Measurements from ENCODE around the gene MPPED2. TPM values are rescaled to one million over a fixed set of nuclear protein-coding genes. Genes with fewer than 3 reads are reported as not detected.

The MPPED2 gene
- polyA plus RNA-seq, 4 donors, result 16.2 to 23.1 (median 19.0) TPM

DNA sequence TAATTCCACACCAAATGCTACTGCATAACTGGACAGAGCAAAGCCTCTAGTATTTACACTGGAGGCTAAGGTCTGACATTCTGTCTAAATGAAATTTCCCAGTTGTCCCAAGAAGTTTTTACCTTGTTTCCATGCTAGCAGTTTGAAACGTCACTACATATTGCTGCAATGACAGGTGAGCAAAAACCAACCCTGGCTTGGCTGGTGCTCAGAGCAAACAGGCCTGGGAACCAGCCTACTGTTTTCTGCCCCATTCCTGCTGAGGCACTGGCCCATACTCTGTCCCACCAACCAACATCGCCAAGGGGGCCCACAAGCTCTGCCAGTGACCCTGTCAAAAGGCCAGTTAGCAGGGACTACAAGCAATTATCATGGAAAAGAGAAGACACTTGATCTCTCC, 131.1 kb downstream of the MPPED2 start:
- no peak for DNase-seq (ENCODE audit: low read depth in 4 of 4, low spot score in 2 of 4)

DNA sequence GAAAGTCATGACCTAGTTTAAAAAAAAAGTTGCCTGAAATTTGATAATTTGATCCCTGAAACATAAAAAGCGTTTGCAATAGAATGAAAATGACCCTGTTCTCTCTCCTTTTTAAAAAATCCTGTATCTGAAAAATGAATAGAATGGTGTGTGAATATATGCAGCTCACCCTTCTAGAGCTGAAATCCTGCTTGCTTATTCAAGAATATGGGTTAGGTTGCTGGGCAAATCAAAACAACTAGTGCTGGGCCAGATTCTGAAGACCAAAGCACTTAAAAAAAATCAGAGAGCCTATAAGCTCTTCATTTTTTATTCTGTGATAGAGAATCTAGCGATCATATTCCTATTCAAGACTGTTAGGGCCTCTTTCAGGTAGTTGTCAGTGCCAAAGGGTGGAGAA, 131.6 kb downstream of the MPPED2 start:
- DNase-seq (ENCODE audit: low read depth in 4 of 4, low spot score in 2 of 4), result no peak

DNA sequence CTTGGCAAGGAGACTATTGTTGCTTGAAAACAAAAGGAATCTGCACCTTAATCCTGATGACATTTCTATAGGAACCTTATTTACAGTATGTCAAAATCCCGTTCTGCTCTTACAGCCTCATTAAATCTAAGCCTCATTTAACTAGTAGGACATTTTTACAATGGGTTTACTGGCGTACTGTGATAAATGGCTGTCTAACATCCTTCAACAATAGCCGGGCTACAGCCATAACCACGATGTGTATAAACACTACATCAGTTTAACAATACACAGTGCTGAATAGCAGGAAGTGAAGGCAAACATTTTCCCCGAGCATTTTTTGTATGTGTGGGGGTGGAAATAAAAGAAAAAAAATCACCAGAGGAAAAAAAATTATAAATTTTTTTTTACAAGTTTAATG, 132.0 kb downstream of the MPPED2 start:
- DNase-seq (ENCODE audit: low read depth in 4 of 4, low spot score in 2 of 4), result no peak

DNA sequence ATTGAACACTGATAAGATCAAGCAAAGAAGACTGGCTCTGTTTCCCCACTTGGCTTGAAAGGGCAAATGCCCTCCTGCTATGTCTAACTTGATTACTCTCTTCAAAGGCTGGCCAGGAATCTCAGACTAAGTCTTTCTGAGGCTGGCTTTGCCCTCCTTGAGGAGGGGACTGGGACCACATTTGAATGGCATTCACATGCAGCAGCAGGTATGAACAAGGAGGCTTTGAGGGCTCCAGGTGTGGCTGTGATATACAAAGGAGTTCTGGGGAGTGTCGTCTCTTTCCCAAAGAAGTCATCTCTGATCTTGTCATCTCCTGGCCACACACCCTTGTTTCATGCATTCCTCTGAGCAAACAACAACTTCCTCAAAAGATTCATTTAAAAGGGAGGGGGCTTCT, 132.4 kb downstream of the MPPED2 start:
- no peak for DNase-seq (ENCODE audit: low read depth in 4 of 4, low spot score in 2 of 4)

DNA sequence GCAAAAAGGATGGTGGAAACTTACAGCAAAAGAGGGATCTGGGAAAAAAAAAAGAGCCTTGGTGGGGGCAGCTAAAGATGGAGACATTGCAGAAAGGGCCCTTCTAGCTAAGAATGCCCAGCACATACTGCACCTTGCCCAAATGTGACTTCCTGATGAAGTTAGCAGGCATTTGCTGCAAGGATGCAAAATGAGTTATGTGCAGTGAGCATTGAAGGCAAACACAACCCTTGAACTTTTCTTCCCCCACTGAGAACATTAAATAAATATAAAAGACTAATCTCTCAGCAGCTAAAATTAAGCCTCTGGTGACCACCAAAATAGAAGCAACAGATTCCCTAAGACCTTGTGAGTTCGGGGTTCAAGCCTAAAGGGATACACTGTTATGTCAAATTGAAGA, 133.3 kb downstream of the MPPED2 start:
- DNase-seq (ENCODE audit: low read depth in 4 of 4, low spot score in 2 of 4), result no peak

DNA sequence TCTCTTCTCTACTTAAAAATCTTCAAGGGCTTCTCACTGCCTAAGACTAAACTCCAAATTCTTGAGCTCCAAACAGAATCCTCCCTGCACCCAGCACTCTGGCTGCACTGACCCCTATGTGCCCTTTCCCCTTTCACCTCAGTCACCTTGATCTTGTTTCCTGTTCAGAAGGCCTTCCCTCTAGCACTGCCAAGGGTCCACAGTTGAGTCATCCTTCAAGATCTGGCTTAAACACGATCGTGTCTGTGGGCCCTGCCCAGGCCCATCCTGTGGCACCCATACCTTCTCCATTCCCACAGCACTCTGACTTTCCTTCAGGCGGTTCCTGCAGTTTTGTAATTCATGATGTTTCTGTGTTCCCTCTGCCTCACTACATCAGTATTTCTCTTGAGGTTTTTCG, 134.0 kb downstream of the MPPED2 start:
- no peak for DNase-seq (ENCODE audit: low read depth in 4 of 4, low spot score in 2 of 4)

DNA sequence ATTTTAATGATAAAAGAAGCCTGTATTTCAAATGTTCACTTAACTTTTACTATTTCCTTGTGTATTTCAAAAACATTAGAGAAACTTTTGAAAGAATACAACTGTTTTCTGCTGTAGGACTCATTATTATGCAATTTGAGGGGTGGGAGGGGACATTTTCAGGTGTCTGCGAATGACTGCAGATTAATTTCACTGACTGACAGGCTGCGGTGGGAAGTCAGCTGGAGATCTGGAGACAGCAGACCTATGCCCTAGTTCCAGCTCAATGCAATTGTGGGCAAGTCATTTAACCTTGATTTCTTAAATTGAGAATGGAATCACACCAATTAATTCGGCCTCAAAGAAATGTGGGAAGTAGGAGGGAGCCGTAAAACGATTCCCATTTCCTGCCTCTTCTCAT, 134.5 kb downstream of the MPPED2 start:
- DNase-seq (ENCODE audit: low read depth in 4 of 4, low spot score in 2 of 4), result no peak

DNA sequence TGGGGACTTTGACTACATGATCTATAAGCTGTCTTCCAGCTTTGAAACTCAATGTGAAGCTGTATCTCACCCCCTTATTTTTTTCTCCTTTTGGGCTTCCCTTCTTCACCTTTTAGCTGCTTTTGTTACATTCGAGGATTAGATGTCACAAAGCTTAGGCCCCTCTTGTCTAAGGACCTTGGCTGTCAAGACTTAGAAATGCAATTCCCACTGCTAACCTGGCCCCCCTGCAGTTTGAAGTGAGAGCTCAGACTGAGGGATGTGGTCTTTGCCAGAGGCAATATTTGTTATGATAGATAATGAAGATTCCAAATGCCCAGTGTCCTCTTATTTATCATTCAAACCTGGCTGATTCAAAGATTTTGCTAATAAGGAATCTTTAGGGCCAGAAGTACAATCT, 135.0 kb downstream of the MPPED2 start:
- no peak for DNase-seq (ENCODE audit: low read depth in 4 of 4, low spot score in 2 of 4)

DNA sequence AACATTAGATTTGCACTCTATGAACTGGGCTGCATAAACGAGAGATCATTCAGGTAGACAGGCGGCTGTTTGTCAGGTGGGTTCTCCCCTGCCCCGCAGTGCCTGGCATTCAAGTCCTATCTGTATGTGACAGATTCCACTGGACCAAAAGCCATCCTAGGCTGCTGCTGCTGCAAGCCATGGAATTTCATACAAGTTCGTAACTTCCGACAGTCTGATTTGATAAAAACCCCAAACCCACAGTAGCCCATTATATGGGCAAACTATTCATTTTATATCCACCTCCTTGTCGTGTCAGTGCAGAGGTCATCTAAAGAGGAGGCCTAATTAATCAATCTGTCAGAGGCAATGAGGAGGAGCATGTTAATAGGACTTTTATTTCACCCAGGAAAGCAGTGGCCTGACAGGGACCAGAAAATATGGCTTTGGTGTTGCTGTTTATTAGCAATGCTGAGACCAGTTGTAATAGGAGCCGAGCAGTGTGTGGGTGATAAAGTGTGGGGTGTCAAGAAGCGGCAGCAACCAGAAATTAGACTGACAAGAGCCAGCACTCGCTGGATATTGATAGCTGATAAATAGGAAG, 139.0 kb downstream of the MPPED2 start:
- no peak for DNase-seq (ENCODE audit: low read depth in 4 of 4, low spot score in 2 of 4)

DNA sequence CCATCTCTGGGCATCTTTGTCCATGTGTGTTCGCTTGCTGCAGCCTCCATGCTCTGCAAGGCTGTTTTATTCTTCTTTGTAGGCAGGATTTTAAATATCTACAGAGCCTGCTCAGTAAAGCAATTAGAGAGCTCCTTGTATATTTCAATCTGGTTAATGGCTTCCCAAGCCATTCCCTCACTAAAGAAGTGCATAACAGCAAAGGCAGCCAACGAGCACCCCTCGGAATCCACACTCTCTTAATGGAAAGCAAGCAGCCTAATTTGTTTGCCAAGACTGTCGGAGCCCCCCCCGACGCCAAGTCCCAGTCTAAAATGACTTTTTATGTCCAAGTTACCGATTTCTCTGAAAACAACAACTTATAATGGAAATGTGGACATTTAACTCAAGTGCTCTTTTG, 139.6 kb downstream of the MPPED2 start:
- no peak for DNase-seq (ENCODE audit: low read depth in 4 of 4, low spot score in 2 of 4)

DNA sequence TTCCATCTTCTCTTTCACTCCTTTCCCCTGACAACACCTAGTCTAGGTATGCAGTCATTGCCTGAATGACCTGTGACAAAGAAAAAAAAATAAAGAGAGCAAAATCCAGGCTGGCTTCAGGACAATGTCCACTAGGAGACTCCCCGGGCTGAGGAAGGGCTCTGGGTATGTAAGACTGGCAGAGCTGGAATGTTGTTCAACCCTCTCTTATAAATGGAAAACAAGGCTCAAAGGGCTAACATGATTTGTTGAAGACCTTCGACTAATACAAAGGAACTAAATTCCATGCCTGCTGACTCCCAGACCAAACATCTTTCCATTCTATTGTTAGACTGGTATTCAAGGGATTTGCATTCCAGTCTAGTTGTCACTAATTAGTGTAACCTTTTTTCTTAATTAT, 141.1 kb downstream of the MPPED2 start:
- DNase-seq (ENCODE audit: low read depth in 4 of 4, low spot score in 2 of 4), result no peak

DNA sequence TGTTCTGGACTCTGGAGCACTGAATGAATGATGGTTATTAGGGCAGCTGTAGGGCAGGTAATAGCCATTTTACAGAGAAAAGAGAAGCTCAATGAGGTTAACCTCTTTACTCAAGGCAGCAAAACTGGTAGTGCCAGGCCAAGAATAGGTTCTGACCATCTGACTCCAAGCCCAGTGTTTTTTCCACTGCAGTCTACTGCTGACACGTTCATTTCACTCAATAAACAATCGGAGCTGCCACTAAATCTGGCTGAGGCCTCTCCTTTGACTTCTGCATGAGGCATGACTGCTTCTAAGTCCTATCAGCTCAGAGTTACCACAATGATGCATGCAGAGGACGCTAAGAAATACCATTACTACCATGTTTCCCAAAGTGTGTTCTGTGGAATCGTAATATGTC, 145.6 kb downstream of the MPPED2 start:
- DNase-seq (ENCODE audit: low read depth in 4 of 4, low spot score in 2 of 4), result no peak

DNA sequence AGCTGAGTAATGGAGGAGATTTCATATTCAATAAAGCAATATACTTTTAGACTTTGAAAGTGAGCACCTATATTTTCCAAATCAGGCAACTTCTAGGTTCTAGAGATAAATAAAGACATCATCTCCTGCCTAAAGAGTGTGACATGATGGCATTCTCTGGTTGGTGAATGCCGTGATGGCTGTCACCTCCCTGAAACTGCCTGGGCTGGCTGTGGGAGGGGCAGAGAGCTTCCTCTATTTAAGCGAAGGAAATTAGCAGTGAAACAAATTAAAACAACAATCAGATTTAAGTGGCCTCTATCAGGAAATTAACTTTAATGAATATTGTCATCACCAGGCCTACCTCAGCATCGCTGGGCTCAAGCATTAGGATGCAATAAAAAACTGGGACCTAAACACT, 149.4 kb downstream of the MPPED2 start:
- DNase-seq (ENCODE audit: low read depth in 4 of 4, low spot score in 2 of 4), result no peak

DNA sequence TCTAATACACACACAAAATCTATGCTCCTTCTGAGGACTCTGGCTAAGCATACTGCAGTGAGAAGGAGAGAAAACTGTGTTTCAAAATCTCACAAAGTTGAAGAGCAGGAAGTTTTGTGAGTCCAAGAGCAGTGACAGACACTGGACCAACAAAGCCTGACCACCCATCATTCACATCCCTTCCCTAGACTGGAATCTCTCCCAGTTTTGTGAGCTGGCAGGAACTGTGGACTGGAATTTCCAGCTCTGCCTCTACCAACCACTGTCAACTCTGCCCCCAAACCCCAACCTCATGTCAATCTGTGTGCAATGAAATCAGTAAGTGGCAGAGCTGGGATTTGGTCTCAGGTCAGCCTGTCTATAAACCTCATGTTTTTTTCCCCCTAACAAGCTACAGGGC, 150.7 kb downstream of the MPPED2 start:
- no peak for DNase-seq (ENCODE audit: low read depth in 4 of 4, low spot score in 2 of 4)

DNA sequence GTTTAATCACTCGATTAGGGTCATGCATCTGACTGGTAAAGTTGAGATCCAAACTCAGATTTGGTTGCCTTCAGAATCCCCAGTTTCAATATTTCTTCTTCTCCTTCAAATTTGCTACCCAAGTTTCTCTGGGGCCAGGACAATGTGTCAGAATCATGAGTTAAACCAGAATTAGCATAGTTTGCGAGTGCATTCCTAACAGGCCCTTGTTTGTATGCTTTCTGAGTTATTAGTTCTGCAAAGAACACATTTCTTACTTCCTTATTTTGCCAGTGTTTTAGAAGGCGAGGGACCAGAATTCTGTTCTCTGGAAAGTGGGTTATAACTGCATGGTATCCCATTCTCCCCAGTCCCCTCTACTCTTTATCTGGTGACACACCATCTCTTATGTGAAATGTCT, 151.3 kb downstream of the MPPED2 start:
- DNase-seq (ENCODE audit: low read depth in 4 of 4, low spot score in 2 of 4), result no peak

DNA sequence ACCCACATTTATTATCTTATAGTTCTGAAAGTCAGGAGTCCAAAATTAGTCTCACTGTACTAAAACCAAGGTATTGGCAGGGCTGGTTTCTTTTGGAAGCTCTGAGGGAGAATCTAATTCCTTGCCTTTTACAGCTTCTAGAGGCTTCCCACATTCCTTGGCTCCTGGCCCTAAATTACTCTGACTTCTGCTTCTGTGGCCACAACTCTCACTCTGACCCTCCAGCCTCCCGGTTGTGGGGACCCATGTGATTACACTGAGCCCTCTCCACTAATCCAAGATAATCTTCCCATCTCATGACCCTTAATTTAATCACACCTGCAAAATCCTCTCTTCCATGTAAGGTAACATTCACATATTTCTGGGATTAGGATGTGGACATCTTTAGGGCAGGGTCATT, 152.3 kb downstream of the MPPED2 start:
- no peak for DNase-seq (ENCODE audit: low read depth in 4 of 4, low spot score in 2 of 4)

DNA sequence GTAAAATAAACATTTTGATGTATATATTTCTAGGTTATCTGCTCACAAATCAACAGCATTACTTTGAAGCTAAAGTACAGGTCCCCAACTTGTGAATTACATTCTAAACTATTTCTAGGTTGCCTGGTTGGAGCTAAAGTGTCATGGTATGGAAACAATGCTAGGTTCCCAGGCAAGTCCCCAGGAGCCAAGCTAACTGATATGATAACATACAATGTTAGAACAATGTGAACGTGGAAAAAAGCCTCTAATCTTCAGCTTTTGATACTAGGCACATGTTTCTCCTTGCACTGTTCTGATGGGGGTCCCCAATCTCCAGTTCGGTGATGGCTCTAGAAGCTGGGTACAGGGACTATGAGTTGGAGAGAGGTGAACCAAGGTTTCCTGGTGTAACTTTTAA, 153.4 kb downstream of the MPPED2 start:
- no peak for DNase-seq (ENCODE audit: low read depth in 4 of 4, low spot score in 2 of 4)

DNA sequence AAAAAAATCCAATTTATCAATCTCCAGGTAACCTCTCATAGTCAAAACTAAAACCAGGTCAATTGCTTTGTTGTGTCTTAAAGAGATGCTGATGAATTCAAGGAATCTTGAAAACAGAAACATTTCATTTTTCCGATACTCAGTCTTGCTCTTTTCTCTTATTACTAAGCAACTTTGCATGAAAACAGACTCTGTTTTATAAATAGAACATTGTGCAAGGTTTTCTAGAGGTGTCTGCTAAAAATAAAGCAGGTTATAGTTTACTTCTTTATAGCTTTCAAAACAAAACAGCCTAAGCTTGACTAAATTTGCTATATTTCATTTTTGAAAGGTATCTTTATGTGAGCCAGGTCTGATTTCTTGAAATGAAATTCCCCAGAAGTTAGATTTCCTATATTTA, 154.0 kb downstream of the MPPED2 start:
- DNase-seq (ENCODE audit: low read depth in 4 of 4, low spot score in 2 of 4), result no peak

DNA sequence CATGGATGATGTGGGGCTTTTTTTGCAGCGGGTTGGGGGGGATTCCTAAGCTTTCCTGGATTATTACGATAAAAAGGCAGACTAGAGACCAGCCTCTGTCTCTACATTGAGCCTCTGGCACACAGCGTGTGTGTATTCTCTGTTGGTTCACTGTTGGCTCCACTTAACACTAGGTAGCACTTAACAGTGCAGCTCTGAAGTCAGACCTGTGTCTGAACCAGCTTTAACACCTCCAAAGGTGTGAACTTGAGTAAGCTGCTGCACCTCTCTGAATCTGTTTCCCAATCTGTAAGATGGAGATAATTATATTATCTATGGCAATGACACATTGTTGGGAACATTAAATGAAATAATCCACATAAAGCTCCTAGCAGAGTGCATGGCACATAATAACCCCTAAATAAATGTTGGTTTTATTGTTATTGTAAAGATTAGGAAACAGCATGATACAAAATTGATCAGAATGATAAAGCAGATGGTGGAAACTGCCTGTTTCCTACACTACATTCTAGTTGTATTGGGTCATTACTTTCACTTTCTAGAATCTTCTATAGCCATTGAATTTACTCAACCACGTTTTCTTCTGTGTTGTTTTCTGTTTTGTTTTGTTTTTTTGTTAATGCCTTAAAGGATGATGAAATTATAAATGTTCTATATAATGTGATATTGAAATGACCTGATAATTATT, 154.9 kb downstream of the MPPED2 start:
- DNase-seq (ENCODE audit: low read depth in 4 of 4, low spot score in 2 of 4), result no peak

DNA sequence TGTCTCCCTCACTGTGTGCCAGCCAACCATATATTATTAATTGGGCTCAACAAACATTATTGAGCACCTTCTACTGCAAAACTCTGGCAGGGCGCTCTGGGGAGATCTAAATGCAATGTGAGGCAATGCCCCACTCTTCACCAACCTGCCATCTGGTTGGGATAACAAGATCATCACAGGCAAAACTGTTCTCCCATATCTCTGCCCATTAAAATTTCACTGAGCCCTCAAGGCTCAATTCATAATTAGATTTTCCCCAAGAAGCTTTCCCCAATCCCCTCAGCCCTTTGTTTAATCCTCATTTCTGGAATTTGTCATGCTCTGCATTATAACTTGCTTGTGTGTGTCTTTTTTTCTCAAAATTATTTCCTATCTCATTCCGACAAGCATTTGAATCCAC, 156.6 kb downstream of the MPPED2 start:
- no peak for DNase-seq (ENCODE audit: low read depth in 4 of 4, low spot score in 2 of 4)

DNA sequence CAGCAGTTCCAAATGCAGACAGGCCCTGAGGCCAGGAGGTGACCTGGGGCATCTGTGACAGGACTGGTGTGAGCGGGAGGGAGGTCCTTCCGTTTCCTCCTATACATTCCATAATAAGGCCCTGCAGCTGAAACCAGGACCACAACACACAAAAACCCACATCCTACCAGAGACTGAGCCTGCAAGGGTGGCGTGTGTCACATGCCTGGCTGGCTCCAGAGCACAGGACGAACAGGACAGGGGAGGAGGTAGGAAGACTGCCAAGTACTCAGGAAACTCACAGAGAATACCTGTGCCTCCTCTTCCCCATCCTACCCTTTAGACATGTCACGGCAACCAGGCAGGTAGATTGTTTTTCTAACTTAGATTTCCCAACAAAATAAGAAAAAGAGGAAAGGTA, 159.4 kb downstream of the MPPED2 start:
- no peak for DNase-seq (ENCODE audit: low read depth in 4 of 4, low spot score in 2 of 4)

DNA sequence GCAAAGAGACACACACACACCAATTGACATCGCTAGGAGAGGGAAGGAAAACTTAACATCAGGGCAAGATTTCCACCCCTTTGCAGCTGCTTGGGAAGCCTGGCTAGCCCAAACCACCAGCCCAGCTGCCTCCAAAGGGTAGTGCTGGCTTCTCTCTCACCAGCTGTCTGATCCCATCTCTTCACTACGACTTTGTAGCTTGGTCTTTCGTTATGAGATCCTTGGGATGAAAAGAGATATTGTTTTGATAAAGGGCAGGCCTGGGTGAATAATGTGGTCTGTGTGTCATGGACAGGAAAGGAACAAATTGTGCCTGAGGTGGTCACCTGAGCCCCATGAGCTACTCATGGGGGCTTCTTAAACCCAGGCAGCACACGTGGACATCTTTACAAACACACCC, 161.3 kb downstream of the MPPED2 start:
- no peak for DNase-seq (ENCODE audit: low read depth in 4 of 4, low spot score in 2 of 4)

DNA sequence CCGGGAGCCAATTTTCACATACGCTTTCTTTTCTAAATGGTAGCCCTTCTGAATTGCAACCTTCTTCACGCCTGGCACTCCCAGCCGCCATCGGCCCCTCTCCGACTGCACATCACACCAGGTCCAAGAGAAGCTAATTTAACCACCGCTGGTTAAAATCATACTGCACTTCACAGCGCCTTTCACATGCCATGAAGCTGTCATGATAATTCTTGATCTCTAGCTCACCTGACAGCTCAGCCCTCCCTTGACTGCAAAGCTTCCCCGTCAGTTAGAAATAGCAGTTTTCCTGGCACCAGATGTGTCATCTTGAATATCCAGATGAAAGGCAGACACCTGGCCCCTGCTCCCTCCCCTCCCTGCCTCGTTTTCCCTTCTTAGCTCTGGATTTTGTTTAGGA, 161.8 kb downstream of the MPPED2 start:
- no peak for DNase-seq (ENCODE audit: low read depth in 4 of 4, low spot score in 2 of 4)

Data from left renal cortex interstitium (tissue), 4 donors.